Bone marrow (tissue), 2 donors: ENCODE measurements around the gene CGRRF1.

ENCODE experiments used
- DNase-seq, 2 donors: peaks; one replicate each; lab custom pipeline; 2025; lab: John Stamatoyannopoulos, UW

The CGRRF1 gene

DNA sequence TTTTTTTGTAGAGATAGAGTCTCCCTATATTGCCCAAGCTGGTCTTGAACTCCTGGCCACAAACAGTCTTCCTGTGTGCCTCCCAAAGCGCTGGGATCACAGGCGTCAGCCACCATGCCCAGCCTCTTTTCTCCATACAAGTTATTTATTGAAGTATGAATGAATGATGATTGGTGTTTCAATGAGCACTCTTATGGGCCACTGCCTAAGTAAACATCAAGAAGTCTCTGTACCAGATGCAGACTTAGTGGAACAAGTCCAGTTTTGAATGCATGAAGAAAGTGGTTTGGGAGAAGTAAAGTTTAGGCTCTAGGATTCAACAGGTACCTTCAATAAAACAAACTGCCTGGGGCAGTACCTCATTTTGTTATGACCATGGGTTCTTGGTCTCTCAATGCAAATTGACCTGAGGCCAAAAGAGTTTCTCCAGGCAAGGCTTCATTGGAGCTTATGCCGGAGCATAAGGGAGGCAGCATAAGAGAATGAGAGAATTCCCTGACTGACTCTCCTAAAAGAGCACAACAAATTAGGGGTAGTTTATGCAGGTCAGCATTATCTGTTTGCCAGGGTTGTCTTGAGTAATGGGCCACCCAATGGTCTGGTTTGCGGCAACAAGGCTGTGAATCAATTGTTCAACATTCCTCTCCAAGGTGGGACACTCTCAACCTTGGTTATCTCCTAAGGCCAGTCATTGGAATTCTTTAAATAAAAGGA, 19.8 kb upstream of the CGRRF1 start:
- DNase-seq, result no peak

DNA sequence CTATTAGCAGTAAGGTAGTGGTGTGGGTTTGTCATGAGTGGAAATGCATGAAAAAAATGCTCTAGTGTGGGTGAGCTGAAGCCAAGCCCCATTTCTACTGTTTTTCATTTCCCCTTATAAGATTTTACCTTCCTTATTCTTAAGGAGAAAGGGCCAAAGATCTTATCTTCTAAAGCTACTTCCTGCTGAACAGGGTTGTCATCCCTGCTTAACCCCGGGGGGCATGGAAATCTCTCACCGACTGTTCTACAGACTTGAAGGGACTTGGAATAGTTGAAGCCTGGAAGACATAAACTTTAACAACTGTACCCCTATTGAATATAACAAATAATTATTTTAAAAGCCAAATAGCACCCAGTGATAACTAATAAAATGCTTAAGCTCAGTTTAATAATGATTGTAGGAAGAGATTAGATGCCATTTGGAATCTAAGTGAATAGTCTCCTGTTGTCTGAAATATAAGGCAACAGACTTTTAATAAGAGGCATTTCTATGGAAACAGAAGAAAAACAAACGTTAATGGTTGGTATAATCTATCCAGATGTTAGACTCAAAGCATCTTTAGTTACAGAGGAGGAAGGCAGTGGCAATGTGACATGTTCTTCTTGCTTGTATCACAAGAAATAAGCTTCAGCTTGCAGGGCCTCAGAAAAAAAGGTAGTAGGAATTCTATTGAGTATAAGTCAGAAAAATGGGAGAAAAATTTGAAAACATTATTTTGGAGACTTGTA, 19.1 kb upstream of the CGRRF1 start:
- no peak for DNase-seq

DNA sequence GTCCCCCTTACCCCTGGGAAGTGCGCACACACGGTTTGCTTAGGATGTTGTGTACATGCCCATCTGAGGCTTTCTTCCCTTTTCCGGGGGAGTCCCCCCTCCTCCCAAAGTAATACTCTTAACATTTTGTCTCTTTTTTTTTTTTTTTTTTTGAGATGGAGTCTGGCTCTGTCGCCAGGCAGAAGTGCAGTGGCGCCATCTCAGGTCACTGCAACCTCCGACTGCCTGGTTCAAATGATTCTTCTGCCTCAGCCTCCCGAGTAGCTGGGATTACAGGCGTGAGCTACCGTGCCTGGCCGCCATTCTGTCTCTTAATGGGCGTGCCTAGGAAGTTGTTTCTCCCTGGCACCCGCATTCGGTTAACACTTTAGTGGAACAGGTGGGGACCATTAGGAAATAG, 16.4 kb upstream of the CGRRF1 start:
- no peak for DNase-seq

DNA sequence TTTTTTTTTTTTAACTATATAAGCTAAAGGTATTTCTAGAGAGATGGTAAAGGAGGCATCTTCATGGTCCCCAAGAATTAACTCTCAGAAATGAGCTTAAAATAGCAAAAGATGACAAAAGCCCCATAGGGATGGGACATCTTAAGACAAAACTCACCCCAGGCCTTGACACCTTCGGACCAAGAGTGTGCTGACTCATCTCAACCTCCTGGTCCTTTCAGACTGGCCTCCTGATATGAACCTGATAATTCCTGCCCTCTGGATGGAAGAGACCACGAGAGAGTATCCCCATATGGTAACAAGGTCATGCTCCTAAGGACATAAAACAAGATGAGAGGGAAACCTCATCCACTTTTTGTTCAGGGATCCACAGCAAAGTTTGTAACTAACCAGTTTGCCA, 12.5 kb upstream of the CGRRF1 start:
- DNase-seq, result no peak

DNA sequence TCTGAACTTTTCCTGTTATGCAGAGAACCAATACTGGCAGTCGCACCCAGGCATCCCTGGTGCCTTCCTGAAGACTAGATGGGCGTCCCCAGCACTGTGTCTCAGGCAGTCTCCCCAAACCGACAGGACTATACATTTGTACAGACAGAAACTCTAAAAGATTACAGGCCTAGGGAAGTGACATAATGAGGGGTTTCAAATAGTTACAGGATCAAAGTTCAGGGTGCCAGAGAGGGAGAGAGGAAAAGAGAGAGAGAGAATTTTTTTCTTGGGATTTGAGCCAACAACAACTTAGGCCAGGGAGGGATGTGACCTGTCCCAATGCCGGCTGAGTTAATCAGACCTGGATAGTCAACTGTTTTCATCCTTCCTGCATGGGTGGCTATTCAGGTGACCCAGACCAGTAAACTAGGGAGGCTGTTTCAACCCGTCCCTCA, 11.6 kb upstream of the CGRRF1 start:
- no peak for DNase-seq

DNA sequence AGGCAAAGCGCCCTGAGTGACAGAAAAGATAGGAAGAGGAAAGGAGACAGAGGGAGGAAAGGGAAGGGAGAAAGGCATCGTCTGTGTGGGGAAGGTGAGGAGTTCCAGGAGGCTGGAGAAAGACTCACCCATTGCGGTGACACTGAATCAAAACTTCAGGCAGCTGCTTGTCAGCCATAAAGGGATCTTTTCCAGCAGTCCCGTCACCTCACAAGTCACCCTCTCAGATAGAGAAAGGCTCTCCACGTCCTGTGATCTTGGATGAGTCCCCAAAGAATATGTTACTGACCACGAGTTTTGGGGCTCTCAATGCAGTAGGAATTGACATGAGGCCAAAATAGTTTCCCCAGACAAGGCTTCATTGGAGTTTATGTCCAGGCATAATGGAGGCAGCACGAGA, 11.1 kb upstream of the CGRRF1 start:
- DNase-seq, result no peak

DNA sequence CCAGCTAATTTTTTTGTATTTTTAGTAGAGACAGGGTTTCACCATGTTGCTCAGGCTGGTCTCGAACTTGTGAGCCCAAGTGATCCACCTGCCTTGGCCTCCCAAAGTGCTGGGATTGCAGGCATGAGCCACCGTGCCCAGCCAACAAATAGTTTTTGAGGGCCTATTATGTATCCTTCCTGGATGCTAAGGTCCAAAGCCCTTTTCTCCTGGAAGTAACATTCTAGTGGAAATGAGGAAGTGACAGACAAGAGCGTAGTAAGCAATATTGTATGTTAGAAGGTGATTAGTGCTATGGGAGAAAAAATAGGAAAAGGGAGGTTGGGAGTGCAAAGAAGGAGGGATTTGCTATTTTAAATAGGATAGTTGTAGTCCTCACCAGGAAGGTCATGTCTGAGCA, 9.0 kb upstream of the CGRRF1 start:
- no peak for DNase-seq

DNA sequence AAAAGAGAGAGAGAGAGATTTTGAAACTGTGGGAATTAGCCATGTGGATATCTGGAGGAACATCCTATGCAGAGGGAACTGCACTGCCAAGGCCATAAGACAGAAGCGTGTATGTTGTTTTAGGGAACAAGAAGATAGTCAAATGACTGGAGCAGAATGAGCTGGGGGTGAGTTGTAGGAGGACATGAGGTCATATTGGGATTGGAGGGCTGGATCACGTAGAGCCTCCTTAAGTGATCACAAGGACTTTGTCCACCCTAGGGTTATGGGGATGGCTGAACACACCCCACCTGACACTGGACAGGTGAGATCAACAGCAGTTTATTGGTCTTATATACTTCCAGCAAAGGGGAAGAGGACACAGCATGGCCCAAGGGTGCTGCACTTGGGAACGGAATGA, 8.2 kb upstream of the CGRRF1 start:
- DNase-seq, result no peak

DNA sequence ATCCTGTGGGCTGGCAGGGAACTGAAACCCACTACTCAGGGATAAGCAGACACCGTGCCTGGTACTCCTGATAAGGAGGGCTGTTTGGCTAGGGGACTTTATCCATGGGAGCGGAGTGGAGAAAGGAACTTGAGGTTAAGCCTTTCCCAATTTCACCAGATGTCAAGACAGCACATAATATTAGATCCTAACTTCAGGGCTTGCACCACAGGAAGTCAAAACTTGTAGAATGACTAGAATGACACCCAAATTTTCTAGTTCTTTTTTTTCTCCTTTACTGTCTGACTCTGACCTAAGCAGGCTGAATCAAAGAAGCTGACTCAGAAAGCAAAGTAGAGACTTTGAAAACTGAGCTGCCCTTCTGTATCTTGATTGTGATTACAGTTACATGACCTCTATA, 7.1 kb upstream of the CGRRF1 start:
- no peak for DNase-seq

DNA sequence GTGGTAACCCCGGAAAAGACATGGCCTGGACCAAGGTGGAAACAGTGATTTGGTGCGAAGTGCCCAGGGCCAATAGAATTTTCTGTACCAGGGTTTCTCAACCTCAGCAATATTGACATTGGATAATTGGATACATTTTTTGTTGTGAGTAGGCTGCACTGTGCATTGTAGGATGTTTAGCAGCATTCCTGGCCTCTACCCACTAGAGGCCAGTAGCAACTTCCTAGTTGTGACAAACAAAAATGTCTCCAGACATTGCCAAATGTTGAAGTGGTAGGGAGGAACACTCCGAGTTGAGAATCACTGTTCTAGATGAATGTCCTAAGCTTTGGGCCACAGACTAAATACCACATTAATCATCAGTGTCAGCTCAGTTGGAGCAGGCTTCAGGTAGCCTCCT, 6.2 kb upstream of the CGRRF1 start:
- no peak for DNase-seq

DNA sequence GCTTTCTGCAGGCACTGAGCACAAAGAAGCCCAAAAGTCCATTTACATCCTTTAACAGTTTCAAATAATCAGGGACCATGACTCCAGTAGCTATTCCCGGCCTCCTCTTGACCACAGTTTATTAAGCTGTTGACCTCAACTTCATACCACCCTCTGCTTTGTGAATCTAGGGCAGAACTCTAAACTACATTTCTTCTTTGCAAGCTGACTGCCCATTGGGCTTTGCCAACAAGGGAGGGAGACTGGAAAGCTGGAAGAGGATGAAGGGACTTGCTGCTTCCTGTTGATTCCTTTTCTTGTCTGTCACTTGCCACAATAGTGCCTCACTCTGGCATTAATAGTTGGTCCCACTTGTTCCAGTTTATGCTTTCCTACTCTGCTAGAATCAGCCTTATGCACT, 2.7 kb downstream of the CGRRF1 start:
- DNase-seq, result no peak

DNA sequence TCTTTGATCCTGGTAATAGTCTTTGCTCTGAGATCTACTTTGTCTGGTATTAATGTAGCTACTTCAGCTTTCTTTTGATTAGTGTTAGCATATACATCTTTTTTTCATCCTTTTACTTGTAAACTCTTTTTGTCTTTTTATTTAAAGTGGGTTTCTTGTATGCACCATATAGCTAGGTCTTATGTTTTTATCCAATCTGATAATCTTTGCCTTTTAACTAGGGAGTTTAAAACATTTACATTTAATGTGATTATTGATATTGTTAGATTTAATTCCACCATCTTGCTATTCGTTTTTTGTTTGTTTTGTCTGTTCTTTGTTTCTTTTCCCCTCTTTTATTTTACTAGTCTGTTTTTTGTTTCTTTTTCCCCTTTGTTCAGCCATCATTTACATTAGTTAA, 6.0 kb downstream of the CGRRF1 start:
- no peak for DNase-seq

DNA sequence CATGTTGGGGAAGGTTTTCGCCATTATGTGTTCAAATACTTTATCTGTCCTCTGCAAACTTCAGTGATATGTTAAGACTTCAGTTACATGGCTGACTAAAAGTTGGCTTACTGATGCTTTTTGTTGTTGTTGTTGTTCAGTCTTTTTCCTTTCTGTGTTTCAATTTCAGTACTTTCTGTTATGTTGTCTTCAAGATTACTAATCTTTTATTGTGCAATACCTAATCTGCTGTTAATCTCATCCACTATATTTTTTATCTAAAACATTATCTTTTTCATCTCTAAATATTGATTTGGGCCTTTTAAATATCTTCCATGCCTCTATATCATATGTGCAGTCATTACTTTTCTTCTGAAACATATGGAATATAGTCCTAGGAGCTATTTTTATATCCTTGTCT, 7.0 kb downstream of the CGRRF1 start:
- no peak for DNase-seq

DNA sequence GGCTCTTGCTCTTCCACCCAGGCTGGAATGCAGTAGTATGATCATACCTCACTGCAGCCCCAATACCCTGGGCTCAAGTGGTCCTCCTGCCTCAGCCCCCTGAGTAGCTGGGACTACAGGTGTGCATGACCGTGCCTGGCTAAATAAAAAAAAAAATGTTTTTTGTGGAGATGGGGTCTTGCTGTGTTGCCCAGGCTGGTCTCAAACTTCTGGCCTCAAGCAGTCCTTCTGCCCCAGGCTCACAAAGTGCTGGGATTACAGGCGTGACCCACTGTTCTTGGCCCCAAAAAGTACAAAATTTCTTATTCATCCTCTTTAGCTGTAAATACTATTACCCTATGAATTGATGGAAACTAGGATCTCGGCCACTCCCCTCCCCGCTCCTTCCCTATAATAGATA, 14.7 kb downstream of the CGRRF1 start:
- no peak for DNase-seq

DNA sequence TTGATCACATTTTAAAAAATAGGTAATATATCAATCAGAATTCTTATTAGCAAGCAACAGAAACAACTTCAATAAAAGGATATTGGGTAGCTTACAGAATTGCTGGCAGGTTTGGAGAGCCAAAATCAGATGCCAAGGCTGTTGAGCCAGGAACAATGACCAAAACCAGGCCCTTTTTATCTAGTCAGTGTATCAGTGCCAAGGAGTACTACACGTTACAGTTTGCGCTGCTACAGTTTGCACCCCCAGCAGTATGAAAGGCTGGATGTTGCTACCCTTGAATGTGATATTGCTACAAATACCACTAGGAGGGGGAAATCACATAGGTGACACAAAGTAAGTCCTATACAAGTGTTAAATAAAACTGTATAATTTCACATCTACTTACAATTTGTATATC, 19.3 kb downstream of the CGRRF1 start:
- no peak for DNase-seq

DNA sequence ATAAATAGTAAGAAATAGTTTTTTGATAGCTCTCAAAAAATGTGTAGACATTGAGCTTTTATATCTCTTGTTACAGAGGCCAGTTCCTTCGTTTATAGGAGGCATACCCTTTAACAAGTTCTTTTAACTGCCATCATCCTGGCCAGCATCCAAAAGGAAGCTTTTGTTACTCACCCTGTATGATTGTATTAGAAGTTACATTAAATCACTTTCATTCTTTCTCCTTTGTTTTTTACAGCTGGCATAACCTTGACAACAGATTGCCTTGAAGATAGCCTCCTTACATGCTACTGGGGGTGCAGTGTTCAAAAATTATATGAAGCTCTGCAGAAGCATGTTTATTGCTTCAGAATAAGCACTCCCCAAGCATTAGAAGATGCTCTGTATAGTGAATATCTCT, 20.1 kb downstream of the CGRRF1 start:
- no peak for DNase-seq

DNA sequence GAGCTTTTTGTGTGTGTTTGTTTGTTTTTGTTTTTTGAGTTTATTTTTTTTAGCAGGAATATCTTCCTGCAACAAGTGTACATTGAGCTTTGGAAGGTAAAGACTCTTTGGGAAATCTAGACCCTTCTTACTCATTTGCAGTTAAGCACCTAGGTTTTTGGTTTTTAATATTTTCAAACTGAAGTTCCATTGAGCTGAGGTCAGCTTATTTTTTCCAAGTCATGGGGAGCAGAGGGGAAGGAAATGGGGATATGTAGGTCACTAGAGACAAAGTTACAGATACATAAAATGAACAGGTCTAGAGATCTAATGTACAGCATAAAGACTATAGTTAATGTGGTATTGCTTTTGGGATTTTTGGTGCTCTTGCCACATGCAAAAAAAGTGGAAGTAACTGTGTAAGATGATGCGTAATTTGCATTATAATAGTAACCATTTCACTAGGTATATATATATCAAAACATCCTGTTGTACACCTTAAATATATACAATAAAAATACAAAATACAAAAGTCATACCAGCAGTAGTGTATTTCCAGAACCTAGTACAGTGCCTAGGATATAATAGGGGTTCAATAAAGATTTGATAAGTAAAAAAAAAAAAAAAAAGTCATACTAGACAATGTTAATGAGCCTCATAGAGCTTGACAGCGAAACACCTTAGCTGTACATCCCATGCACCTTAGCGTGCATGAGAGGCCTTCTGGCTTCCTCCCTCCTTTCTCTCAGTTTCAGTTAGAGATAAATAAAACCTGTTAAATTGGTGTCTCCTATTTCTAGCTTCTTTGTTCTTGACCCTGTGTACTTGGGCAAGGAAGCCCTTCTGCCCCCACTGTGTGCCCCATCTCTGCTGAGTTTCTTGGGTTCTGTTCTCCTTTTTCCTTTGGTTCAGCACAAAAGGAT, 22.7 kb downstream of the CGRRF1 start:
- DNase-seq, result no peak

DNA sequence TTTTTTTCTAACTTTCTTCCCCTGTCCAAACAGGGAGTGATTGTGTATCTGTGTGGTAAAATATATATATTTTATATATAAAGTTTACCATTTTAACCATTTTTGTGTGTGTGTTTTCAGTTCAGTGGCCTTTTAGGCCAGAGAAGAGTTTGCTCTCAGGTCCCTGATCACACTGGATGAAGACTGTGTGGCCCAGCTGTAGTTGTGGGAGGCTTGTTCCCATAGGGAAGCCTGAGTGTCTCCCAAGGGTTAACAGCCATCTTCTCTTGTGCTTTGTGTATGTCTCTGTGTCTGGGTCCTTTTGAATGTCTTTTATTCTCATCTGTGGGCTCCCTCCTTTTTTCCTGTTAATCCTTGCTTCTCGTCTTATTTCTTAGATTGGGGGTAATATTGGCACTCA, 23.4 kb downstream of the CGRRF1 start:
- no peak for DNase-seq

DNA sequence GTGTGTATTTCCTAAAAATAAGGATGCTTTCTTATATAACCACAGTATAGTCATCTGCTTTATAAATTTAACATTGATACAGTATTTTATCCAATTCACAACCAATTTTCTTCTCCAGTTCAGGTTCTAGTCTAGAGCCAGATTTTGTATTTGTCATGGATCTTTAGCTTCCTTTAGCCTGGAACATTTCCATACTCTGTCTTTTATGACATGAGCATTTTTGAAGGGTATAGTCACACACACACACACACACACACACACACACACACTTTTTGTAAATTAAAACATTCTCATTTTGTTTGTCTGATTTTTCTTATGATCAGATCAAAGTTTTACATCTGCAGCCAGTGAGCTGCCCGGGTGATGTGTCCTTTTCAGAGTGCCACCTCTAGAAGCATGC, 25.4 kb downstream of the CGRRF1 start:
- DNase-seq, result no peak

DNA sequence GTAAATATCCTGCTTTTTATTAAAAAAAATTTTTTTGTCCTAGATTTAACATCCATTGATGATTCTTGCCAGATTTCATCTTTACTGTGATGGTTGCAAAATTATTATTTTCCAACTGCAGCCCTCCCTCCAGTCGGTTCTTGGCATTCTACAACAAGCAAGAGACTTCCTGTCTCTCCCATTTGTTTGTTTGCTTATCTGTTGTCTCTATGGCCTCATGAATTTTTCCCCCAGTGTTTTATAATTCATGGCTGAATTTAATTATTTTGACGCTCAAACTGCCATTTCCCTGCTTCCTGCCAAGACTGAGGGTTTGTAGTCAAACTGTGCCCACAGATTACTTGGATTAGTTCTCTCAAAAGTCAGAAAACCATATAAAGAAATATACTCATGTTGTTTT, 25.9 kb downstream of the CGRRF1 start:
- DNase-seq, result no peak

DNA sequence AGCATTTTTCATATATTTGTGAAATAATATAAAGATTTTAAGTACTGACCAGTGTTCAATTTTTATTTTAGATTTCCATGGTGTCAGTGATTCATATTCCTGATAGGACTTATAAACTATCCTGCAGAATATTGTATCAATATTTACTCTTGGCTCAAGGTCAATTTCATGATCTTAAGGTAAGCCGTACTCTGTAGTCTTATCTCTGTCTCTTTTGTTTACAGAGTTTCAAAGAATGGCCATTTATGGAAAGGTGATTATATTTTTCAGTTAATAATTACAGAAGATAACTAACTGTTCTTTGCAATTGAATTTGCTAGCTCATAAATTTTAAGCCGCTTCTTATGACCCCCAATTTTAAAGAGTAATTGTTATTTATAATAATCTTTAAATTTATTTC, 27.9 kb downstream of the CGRRF1 start:
- no peak for DNase-seq

DNA sequence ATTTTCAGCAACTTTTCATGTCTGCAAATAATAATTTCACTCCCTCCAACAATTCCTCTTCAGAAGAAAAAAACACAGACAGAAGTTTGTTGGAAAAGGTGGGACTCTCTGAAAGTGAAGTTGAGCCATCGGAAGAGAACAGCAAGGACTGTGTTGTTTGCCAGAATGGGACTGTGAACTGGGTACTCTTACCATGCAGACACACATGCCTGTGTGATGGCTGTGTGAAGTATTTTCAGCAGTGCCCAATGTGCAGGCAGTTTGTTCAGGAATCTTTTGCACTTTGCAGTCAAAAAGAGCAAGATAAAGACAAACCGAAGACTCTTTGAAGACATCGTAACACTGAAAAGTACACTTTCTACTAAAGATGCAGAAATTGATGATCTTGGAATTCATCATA, 28.3 kb downstream of the CGRRF1 start:
- DNase-seq, result no peak

DNA sequence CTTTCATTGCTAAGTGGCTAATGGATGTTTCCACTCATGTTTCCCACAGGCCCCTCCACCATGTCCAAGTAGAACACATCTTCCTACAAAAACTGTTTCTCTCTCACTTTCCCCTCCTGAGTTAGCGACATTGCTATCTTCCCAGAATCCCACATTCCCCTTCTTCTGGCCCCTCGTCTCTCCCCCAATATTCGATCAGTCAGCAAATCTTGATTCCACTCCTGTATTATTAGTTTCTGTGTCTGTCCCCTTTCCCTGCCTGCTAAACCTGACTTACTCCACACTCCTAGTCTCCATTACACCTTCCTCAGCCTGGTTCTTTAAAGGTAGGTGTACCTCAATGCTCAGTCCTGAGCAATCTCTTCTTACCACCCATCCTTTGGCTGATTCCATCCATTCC, 37.9 kb downstream of the CGRRF1 start:
- DNase-seq, result no peak
